Uterus (tissue), 2 donors: ENCODE results near the gene SLC25A48.

Experiments used
- CTCF ChIP-seq, 4 experiments: fragments of 200-600 bp in 2 of 4; fragments of 450-650 bp in 2 of 4; sonication (generic) in 2 of 4; IDR thresholded peaks; one replicate each; pipeline ENCODE4 v1.5.1; 2016 to 2019; ENCODE audit warnings: antibody characterized with exemption in 4 of 4, mild to moderate bottlenecking in 2 of 4, moderate library complexity in 1 of 4
- POLR2A ChIP-seq, 2 donors: fragments of 450-650 bp; IDR thresholded peaks; one replicate each; pipeline ENCODE4 v1.6.1; 2016; ENCODE audit warnings: antibody characterized with exemption in 2 of 2, mild to moderate bottlenecking in 1 of 2, moderate library complexity in 1 of 2

- TF ChIP-seq CTCF (IDR thresholded peaks at IDR 0.05) (no peak), POLR2A (IDR thresholded peaks at IDR 0.05) (no peak)
Measured at GRCh38 chr5:135828782-135829127, 5.7 kb upstream of the SLC25A48 start.
